Epithelial cell of alveolus of lung (primary cell): ENCODE results near the gene ASXL2. TPM values are rescaled to one million over a fixed set of nuclear protein-coding genes. Genes with fewer than 3 reads are reported as not detected.

Experiments
- total RNA-seq: library from RNA; depleted of rRNA; stranded (reverse); fragments of >200 nt; gene quantifications from 2 replicates; pipeline ENCODE4 v1.2.1, GENCODE V29; 2015

Gene ASXL2
- 10.7 and 16.9 TPM in 2 replicates for total RNA-seq

DNA sequence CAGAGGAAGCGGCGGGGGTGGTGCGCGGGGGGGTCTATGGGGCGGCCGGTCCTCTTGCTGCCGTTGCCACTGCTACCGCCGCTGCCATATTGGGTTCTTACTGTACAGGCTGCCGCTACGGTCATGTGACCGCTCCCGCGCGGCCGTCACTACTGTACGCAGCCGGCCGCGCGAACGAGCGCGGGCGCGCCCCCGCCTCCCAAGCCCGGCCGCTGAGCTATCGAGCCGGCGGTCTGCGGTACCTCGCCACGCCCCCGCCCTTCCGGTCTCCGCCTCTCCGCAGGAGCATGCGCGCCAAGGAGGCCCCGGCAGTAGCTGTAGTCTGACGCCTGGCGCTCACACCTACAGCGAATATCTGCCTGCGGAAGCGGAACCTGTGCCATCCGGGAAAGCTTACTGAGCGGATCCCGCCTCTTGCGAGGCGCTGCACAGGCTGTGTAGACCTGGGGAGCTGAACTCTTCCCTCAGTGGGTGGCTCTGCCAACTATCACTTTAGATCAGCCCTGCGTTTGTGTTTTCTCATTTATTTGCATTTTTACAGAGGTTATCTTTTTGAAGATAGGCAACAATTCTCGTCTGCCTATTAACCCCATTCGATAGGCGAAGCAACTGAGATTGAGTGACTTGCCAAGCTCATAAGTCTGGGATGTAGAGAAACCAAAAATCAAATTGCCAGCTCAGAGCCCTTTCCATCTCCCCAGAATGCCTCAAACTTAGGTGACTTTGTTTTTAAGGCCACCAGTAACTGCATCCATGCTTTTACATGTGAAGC lies at the start of gene ASXL2:
ASXL2 (minus strand) TSS at position 127 of the 772 bp plus-strand sequence. CDS start 265 bp downstream, outside the sequence.

Other genes starting within 250 kb of the ASXL2 start
- gene DTNB, start 204.9 kb downstream of the ASXL2 start, total RNA-seq = 2.8 and 4.2 TPM in 2 replicates
- gene KIF3C, start 104.0 kb upstream of the ASXL2 start, total RNA-seq = 12.1 and 15.9 TPM in 2 replicates
- gene RAB10, start 155.6 kb upstream of the ASXL2 start, total RNA-seq = 95.4 and 98.7 TPM in 2 replicates